GM13976 (cell line): ENCODE data around the gene ABCD4.
"Not testable (repeated sequence)": the region's sequence is repeated elsewhere in the genome, so short reads cannot be mapped to it uniquely, and the experiment has no call there.

Experiments used
- DNase-seq: peaks from one replicate; pipeline ENCODE4 v3.0.0; 2012; ENCODE audit warnings: low spot score
- CTCF ChIP-seq: IDR thresholded peaks from 2 replicates; pipeline ENCODE4 v1.5.1; 2012; ENCODE audit warnings: borderline replicate concordance, mild to moderate bottlenecking; ENCODE audit not compliant: insufficient read depth; ENCODE audit errors: extremely low read depth, missing control alignments, control extremely low read depth
- in situ Hi-C: fragments of 300-500 bp; cut with MboI; formaldehyde crosslinking; loops from one replicate; pipeline ENCODE4 v1.12.0; 2022; ENCODE audit warnings: low sequenced_read_pairs, mixed read lengths, inconsistent platforms; ENCODE audit not compliant: unreplicated experiment

The ABCD4 gene

GRCh38 chr14:74275241-74275841 is 27.4 kb downstream of the ABCD4 start:
- no peak for DNase-seq
- TF ChIP-seq CTCF = no peak
- in situ Hi-C loops = no loop called here

- DNase-seq = no peak
- no peak for TF ChIP-seq CTCF
- in situ Hi-C loops = no loop called here
Observed at GRCh38 chr14:74271365-74271764, 31.4 kb downstream of the ABCD4 start.

GRCh38 chr14:74270382-74271177 is 32.2 kb downstream of the ABCD4 start:
- DNase-seq, in situ Hi-C loops: not testable (repeated sequence)

GRCh38 chr14:74267588-74267987 is 35.1 kb downstream of the ABCD4 start:
- no peak for DNase-seq
- in situ Hi-C loops = no loop called here
- TF ChIP-seq CTCF = no peak

GRCh38 chr14:74265301-74265965 is 37.3 kb downstream of the ABCD4 start:
- TF ChIP-seq CTCF = no peak
- in situ Hi-C loops = no loop called here
- no peak for DNase-seq

- no peak for DNase-seq
- no peak for TF ChIP-seq CTCF
- in situ Hi-C loops = no loop called here
Observed at GRCh38 chr14:74263921-74264320, 38.8 kb downstream of the ABCD4 start.

GRCh38 chr14:74263181-74263580 is 39.6 kb downstream of the ABCD4 start:
- DNase-seq = no peak
- in situ Hi-C loops = no loop called here
- TF ChIP-seq CTCF = no peak
